HepG2 (cell line): ENCODE data around the gene DCUN1D4. TPM values are rescaled to one million over a fixed set of nuclear protein-coding genes. Genes with fewer than 3 reads are reported as not detected.

Source experiments
- AHDC1 ChIP-seq: sonication (generic); formaldehyde crosslinking; IDR thresholded peaks from 2 replicates; pipeline ENCODE4 v1.5.1; 2020; ENCODE audit warnings: mild to moderate bottlenecking, missing genetic modification reagents, borderline replicate concordance
- E2F1 ChIP-seq: sonication (generic); formaldehyde crosslinking; IDR thresholded peaks from 2 replicates; pipeline ENCODE4 v1.5.0; 2020; ENCODE audit warnings: missing genetic modification reagents
- ETV6 ChIP-seq: sonication (generic); formaldehyde crosslinking; conservative IDR thresholded peaks from 2 replicates; pipeline ENCODE4 v1.4.0; 2020; ENCODE audit warnings: missing genetic modification reagents
- FOXM1 ChIP-seq: sonication (generic); formaldehyde crosslinking; IDR thresholded peaks from 2 replicates; pipeline ENCODE4 v1.5.0; 2020; ENCODE audit warnings: missing genetic modification reagents
- HMG20A ChIP-seq: IDR thresholded peaks from 2 replicates; pipeline ENCODE4 v1.6.1; 2016; ENCODE audit warnings: borderline replicate concordance
- IKZF4 ChIP-seq: sonication (generic); formaldehyde crosslinking; IDR thresholded peaks from 2 replicates; pipeline ENCODE4 v1.5.1; 2020; ENCODE audit warnings: borderline replicate concordance, mild to moderate bottlenecking, low read depth, missing genetic modification reagents; ENCODE audit errors: not compliant biosample characterization
- KAT8 ChIP-seq: IDR thresholded peaks from 2 replicates; pipeline ENCODE4 v1.6.1; 2016; ENCODE audit warnings: missing genetic modification reagents, missing compliant biosample characterization
- KDM2A ChIP-seq: sonication (generic); formaldehyde crosslinking; IDR thresholded peaks from 2 replicates; pipeline ENCODE4 v1.4.0; 2020; ENCODE audit warnings: low read depth, missing genetic modification reagents, borderline replicate concordance
- MEIS1 ChIP-seq: sonication (generic); formaldehyde crosslinking; IDR thresholded peaks from 2 replicates; pipeline ENCODE4 v1.9.0; 2021; ENCODE audit warnings: mild to moderate bottlenecking, missing genetic modification reagents, moderate library complexity, borderline replicate concordance
- NR0B2 ChIP-seq: sonication (generic); formaldehyde crosslinking; IDR thresholded peaks from 2 replicates; pipeline ENCODE4 v1.4.0; 2020; ENCODE audit warnings: mild to moderate bottlenecking, missing genetic modification reagents
- PRDM4 ChIP-seq: sonication (generic); formaldehyde crosslinking; IDR thresholded peaks from 2 replicates; pipeline ENCODE4 v1.9.0; 2021; ENCODE audit warnings: missing genetic modification reagents, borderline replicate concordance
- RFX1 ChIP-seq: fragments of 450-650 bp; IDR thresholded peaks from 2 replicates; pipeline ENCODE4 v1.6.1; 2017
- SALL1 ChIP-seq: sonication (generic); formaldehyde crosslinking; IDR thresholded peaks from 2 replicates; pipeline ENCODE4 v1.8.0; 2022; ENCODE audit warnings: mild to moderate bottlenecking, missing genetic modification reagents
- ZBTB7B ChIP-seq: sonication (generic); formaldehyde crosslinking; IDR thresholded peaks from 2 replicates; pipeline ENCODE4 v1.4.0; 2020; ENCODE audit warnings: missing genetic modification reagents
- ZFP36 ChIP-seq: fragments of 150-350 bp; IDR thresholded peaks from 2 replicates; pipeline ENCODE4 v1.6.1; 2018; ENCODE audit warnings: borderline replicate concordance, low read length, low read depth; ENCODE audit not compliant: partially characterized antibody
- ZNF333 ChIP-seq: sonication (generic); formaldehyde crosslinking; IDR thresholded peaks from 2 replicates; pipeline ENCODE4 v1.4.0; 2020; ENCODE audit warnings: mild to moderate bottlenecking, missing genetic modification reagents, borderline replicate concordance
- ZNF446 ChIP-seq: sonication (generic); formaldehyde crosslinking; IDR thresholded peaks from 2 replicates; pipeline ENCODE4 v1.5.0; 2020; ENCODE audit warnings: mild to moderate bottlenecking, missing genetic modification reagents
- ZNF777 ChIP-seq: sonication (generic); formaldehyde crosslinking; IDR thresholded peaks from 2 replicates; pipeline ENCODE4 v1.4.0; 2020; ENCODE audit warnings: missing genetic modification reagents
- ZNF883 ChIP-seq: sonication (generic); formaldehyde crosslinking; IDR thresholded peaks from 2 replicates; pipeline ENCODE4 v1.5.1; 2020; ENCODE audit warnings: mild to moderate bottlenecking, missing genetic modification reagents; ENCODE audit errors: not compliant biosample characterization
- polyA plus RNA-seq, 8 experiments: library from polyadenylated mRNA; depleted of rRNA in 3 of 8; stranded (reverse) in 7 of 8; unstranded in 1 of 8; fragments of >200 nt; fragmentation: Illumina TruSeq in 4 of 8; extraction: Trizol in 4 of 8; gene quantifications; 2 replicates each; pipeline versions ENCODE4 v1.2.1 to v1.2.3, GENCODE V29; 2011 to 2016; ENCODE audit warnings: low read depth in 4 of 8, missing spikeins in 1 of 8, mixed read lengths in 1 of 8; ENCODE audit not compliant: insufficient read depth in 1 of 8
- total RNA-seq, 5 experiments: library from RNA; depleted of rRNA; stranded (reverse); fragments of >200 nt; fragmentation: Illumina TruSeq; extraction: Trizol; gene quantifications; 2 replicates each; pipeline ENCODE4 v1.2.3, GENCODE V29; 2016; ENCODE audit warnings: low read depth in 1 of 5

The DCUN1D4 gene
- total and polyA plus RNA-seq, 2 of the 13 experiments (the other 11 are each of a cell fraction or from before 2014, with no cell fraction given): 27.9 to 44.4 TPM

- TF ChIP-seq AHDC1 (CRISPR knock-in tag) (no peak), NR0B2 (CRISPR knock-in tag) (0 out of 2 replicates have a peak, but pooled peaks have one; percentile 47), FOXM1 (CRISPR knock-in tag) (no peak), ZNF777 (CRISPR knock-in tag) (peak; percentile 35; the same call in 1 of the 2 replicates), E2F1 (CRISPR knock-in tag) (0 out of 2 replicates have a peak, but pooled peaks have one; percentile 19), MEIS1 (CRISPR knock-in tag) (no peak), RFX1 (no peak; the same call in 1 of the 2 replicates), IKZF4 (CRISPR knock-in tag) (no peak), PRDM4 (CRISPR knock-in tag) (no peak), ZNF333 (no peak), KAT8 (CRISPR knock-in tag) (peak; percentile 57; the same call in 1 of the 2 replicates), KDM2A (peak; percentile 21; the same call in 1 of the 2 replicates), ZFP36 (no peak), SALL1 (CRISPR knock-in tag) (peak; percentile 51; the same call in 1 of the 2 replicates), ZNF883 (CRISPR knock-in tag) (no peak), HMG20A (CRISPR knock-in tag) (no peak), ETV6 (CRISPR knock-in tag) (peak; percentile 39; the same call in 1 of the 2 replicates), ZBTB7B (CRISPR knock-in tag) (peak; percentile 30; the same call in 1 of the 2 replicates), ZNF446 (CRISPR knock-in tag) (no peak)
Measured at GRCh38 chr4:51842554-51843308, at the start of gene DCUN1D4 (continued).
